Stimulated activated CD8-positive, alpha-beta memory T cell treated with anti-CD3 and anti-CD28 coated beads, Interleukin-12 subunit alpha, Interleukin-12 subunit beta, amount 100 ng/mL, for 4 hours (primary cell): ENCODE data around the gene GNB3.

ENCODE experiments used
- DNase-seq: peaks from one replicate; pipeline ENCODE4 v3.0.0-alpha.2; 2020; ENCODE audit warnings: low read depth

GNB3 gene

DNA sequence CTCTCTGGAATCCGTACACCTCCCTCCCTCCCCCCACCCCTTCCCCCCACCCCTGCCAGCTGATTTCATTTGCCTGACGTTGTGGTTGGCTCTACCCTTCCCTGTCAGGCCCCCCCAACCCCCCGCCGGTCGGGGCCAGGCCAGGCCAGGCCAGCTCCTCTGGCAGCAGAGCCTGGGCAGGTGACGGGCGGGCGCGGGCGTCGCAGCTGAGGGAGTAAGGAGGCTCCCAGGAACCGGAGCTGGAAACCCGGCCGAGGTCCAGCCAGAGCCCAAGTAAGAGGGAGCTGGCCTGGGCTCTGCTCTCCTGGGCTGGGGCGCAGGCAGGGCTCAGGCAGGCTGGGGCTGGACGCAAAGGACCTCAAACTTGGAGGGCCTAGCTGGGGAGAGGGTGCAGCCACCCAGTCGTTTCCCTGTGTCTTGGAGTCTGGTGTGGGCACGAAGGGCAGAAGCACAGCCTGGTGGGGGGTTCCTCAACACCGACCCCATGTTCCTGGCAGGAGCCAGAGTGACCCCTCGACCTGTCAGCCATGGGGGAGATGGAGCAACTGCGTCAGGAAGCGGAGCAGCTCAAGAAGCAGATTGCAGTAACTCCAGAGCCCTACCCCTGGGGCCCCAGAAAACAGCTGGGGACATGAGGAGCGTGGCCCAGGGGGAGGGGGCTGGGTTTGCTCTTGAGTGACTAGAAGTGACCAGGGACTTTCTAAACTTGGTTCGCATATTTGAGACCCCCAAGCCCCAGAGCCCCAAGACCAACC lies at the start of gene GNB3:
Gene GNB3 (plus strand): TSS at position 165 of the 755 bp plus-strand sequence. CDS start 363 bp downstream, at position 528.
- DNase-seq: no peak

DNA sequence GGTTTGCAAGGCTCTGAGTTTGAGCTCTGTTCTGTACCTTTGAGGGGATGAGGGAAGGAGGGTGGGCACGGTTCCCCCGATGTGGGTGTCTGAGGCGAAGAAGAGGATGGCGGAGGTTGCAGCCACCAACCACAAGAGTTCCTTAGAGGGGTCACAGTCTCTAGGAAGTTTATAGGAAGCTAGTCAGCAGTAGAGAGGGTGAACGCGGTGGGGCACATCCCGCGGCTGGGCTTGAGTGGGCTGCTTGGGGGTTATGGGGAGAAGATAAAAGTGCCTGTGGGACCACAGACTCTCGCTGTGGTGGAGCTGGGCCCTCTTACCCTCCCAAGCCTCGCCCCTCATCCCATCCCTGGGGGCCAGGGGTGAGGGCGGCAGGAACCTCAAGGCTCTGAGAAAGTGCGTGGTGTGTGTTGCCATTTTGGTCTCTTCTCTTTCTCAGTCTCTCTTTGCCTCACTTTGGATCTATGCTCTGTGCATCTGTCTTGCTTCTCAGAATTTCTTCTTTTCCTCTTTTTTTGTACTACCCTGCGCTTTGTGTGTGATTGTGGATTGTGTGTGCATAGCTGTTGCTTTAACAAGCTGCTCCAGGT lies 48.7 kb upstream of the GNB3 start:
- DNase-seq: no peak

DNA sequence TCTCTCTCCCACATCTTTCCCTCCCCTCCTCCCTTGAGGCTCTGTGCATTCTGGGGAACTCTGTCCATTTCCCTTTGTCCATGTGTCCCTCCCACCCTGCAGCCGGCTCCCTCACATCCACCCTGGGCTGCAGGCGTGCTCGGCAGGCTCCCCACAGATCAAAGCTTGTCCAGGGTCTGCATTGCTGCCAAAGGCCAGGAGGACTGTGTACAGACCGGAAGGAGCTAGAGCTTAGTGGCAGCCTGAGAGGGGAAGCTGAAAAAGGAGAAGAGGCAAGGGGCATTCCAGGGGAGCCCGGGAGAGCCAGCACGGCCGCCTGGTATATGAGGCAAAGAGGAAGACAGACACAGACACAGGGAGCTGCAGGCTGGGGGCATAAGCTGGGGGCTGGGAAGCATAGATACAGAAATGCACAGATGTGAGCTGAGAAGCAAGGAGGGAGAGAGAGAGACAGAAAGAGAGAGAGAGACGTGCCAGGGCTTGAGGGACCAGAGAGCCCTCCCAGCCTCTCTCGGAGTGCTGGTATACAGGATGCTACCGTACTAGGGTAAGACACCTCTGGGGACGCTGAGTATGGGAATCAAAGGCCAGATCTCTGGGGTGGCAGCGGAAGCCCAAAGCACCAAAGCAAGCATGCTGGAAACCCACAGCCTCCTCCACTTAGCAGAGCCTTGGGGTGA lies 48.1 kb upstream of the GNB3 start:
- DNase-seq: no peak

DNA sequence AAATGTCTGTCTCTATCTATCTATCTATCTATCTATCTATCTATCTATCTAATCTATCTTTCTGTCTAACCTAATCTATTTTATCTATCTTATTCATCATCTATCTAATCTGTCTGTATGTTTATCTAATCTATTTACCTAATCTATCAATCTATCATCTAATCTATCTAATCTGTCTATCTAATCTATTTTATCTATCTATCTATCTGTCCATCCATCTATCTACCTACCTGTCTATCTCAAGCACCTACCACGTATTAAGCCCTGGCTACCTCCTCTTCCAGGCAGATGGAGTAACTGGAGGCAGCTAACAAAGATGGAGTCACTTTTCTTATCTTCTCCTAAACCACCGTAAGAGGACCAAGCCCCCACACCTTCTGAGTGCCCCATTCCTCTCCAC lies 45.6 kb upstream of the GNB3 start:
- DNase-seq: no peak

DNA sequence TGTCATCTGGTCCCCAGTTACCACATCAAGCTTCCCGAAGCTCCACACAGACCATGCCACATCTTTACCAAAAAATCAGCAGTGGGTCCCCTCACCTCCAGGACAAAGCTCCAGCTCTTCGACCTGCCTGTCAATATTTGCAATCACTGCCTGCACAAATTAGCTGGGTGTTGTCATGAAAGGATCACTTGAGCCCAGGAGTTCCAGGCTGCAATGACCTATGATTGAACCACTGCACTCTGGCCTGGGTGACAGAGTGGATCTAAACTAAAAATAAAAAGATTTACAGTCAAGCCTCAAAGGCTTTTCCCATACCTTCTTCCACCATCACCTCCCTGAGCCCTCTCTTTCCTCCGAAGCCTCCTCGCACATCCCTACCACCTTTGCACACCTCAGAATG lies 44.1 kb upstream of the GNB3 start:
- no peak for DNase-seq

DNA sequence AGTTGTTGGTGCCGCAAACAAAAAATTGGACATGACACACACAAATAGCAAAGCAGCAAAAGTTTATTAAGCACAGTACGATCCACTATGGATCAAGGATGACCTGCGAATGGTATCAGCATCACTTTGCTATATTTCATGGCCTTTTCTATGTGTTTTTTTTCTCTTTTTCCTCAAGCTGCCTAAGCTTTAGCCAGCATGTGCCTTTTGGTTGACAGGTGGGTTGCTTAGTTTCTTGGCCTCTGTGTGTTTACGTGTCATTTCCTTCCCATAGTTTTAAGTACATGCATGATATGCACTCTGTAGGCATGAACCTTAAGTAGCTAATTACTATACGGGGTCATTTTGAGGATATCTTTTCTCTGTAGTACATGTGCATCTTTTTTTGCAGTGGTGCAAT lies 41.6 kb upstream of the GNB3 start:
- no peak for DNase-seq

DNA sequence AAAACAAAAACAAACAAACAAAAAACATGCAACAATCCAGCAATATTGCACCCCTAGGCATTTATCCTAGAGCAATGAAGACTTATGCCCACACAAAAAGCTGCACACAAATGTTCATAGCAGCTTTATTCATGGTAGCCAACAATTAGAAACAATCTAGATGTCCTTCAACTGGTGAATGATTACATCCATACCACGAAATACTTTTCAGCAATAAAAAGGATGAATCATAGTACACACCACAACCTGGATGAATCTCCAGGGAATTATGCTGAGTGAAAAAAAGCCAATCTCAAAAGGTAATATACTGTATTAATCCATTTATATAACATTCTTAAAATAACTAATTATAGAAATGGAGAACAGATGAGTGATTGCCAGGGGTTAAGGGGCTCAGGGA lies 33.6 kb upstream of the GNB3 start:
- no peak for DNase-seq

DNA sequence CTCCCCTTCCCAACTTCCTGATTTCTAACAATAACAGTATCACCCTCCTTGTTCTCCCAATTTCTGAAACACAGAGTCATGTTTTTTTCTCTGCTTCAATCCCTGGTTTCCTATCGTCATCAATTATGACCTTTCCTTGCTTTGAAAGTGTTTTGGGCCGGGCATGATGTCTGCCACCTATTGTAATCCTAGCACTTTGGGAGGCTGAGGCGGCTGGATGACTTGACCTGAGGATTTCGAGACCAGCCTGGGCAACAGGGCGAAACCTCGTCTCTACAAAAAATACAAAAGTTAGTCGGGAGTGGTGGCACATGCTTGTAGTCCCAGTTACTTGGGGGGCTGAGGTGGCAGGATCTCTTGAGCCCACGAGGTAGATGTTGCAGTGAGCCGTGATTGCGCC lies 31.7 kb upstream of the GNB3 start:
- DNase-seq: no peak

DNA sequence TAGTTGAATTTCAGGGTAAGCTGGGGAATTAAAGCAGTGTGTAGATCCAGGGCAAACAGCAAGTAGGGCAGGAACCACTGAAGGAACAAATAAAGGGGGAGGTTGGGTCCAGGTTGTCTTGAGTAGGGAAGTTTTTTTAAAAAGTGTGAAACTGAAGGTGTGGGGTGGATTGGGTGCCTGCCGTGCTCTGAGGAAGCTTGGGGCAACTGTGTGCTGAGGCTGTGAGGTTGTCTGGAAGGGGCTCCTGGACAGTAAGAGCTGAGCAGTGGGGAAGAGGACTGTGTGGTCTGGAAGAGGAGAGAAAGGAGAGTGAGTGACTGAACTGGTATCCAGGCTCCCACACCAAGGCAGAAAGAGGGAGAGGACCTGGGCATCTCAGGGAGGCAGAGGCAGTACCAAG lies 30.0 kb upstream of the GNB3 start:
- no peak for DNase-seq

DNA sequence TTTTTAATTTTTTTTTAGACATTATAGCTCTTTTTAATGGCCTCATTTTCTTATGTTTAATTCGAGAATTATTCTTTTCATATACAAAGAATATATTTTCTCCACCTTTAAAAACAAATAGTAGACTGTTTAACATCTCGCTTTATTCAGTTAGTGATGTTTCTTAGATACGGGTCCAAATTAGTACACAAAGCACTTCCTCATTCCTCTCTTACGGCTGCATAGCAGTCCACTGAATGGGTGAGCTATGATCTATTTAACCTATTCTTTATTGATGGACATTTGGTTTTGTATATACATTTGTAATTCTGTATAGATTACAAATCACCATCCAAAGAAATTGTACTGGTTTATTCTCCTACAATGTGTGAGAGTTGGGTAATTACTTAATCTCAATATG lies 27.4 kb upstream of the GNB3 start:
- no peak for DNase-seq

DNA sequence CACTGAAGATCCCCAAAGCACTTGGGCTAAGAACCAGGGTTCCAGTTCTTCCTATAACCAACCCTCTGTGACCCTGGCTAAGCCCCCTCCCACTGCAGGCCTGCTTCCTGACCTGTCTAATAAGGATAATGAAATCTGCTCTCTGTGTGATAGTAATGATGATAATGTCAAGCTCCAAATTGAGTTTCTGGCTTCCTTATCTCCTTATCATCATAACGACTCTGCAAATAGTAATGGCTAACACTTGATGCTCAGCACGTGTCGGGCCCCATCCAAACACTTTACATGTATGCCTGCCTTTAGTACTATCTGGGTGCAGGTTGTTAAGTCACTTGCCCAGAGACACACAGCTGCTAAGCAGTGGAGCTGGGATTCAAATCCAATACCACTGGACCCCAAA lies 24.1 kb upstream of the GNB3 start:
- no peak for DNase-seq

DNA sequence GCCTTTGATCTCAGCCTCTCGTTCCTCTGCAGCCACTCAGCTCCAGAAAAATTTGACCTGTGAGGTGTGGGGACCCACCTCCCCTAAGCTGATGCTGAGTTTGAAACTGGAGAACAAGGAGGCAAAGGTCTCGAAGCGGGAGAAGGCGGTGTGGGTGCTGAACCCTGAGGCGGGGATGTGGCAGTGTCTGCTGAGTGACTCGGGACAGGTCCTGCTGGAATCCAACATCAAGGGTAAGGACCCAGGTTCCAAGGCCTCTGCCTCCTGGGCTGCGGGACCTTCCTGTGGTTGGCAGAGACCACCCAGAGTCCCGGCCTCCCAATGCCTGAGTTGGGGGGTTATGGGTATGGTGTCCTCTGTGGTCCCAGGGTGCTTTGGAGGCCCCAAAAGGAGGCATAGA lies 23.6 kb upstream of the GNB3 start:
- no peak for DNase-seq

DNA sequence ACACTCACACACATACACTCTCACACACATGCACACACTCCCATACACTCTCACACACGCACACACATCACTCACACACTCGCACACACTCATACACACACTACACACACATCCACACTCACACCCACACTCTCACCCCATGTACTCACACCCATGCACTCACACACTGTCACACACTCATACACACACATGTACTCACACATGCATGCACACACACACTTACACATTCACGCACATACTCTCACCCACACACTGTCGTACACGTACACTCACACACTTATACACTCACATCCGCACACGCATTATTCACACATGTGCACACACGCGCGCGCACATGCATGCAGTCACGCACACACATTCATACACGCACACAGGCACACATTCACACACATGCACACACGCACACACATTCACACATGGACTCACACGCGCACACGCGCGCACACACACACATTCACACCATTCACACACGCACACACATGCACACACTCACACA lies 23.0 kb upstream of the GNB3 start:
- DNase-seq: no peak

DNA sequence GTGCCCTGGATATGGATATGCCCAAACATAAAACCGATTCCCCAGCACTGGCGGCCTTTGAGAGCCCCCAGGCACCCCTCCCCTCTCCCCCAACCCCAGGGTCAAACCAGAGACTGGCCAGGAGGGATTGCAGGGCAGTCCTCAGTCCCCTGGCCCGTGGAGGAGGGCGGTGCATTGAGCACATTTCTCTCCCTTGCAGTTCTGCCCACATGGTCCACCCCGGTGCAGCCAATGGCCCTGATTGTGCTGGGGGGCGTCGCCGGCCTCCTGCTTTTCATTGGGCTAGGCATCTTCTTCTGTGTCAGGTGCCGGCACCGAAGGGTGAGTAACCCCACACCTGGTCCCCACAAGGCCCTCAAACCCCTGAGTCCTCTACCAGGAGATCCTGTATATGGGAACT lies 22.5 kb upstream of the GNB3 start:
- no peak for DNase-seq

DNA sequence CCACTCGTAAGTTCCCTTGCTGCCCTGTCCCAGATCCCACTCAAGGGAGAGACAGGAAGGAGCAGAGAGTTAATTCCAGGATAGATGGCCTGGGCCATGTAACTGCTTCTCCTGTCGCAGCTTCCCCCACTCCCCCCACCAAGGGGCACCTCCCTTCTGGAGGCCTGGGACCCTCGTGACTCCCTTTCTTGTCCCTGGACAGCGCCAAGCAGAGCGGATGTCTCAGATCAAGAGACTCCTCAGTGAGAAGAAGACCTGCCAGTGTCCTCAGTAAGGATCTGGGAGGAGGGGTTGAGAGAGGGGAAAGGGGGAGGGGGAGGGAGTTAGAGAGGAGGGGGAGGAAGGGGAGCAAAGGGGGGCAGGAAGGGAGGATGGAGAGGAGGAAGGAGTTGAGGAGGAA lies 22.1 kb upstream of the GNB3 start:
- no peak for DNase-seq

DNA sequence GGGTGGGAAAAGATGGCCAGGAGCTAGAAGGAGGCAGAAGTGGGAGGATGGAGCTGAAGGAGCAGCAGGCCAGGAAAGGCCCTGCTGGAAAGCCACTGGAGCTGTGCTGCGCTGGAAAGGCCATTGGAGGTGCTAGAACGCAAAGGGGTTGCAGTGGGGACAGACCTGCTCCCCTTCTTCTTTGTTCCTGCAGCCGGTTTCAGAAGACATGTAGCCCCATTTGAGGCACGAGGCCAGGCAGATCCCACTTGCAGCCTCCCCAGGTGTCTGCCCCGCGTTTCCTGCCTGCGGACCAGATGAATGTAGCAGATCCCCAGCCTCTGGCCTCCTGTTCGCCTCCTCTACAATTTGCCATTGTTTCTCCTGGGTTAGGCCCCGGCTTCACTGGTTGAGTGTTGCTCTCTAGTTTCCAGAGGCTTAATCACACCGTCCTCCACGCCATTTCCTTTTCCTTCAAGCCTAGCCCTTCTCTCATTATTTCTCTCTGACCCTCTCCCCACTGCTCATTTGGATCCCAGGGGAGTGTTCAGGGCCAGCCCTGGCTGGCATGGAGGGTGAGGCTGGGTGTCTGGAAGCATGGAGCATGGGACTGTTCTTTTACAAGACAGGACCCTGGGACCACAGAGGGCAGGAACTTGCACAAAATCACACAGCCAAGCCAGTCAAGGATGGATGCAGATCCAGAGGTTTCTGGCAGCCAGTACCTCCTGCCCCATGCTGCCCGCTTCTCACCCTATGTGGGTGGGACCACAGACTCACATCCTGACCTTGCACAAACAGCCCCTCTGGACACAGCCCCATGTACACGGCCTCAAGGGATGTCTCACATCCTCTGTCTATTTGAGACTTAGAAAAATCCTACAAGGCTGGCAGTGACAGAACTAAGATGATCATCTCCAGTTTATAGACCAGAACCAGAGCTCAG lies 21.4 kb upstream of the GNB3 start:
- DNase-seq: no peak

DNA sequence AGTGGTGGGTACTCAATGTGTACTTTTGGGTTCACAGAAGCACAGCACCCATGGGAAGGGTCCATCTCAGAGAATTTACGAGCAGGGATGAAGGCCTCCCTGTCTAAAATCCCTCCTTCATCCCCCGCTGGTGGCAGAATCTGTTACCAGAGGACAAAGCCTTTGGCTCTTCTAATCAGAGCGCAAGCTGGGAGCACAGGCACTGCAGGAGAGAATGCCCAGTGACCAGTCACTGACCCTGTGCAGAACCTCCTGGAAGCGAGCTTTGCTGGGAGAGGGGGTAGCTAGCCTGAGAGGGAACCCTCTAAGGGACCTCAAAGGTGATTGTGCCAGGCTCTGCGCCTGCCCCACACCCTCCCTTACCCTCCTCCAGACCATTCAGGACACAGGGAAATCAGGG lies 20.6 kb upstream of the GNB3 start:
- no peak for DNase-seq

DNA sequence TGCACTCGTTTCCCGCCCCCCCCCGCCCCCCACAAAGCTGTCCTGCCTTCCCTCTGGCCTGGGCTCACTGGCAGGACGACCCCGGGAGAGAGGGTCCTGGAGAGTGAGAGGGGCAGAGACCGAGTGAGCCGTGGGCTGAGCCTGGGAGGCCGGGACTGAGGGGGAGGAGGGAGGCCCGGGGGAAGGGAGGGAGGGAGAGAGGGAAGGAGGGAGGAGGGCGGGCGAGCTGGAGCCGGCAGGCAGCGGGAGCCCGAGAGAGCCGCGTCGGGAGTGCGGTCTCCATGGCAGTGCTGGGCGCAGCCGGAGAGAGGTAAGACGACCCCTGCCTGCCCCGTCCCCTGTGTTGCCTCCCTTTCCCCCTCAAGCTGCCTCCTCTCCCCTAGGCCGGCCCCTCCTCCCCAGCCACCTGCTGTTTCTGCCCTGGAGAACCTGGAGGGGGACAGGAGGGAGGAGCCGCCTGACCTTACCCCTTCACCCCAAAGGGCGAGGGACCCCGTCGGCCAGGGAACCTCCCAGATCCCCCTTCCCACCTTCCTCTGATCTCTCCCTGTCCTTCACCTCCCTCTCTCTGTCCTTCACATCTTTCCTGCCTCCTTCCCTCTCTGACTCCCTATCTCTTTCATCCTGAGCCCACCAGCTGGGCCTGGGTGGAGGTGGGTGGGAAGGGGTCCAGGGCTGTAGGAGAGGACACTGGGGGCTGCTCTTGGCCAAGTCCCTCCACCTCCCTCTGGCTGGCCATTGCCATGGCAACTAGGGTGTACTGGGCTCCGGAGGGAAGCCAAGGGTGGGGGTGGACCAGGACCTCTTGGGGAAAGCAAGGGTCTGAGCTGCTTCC lies 18.9 kb upstream of the GNB3 start, which contains the start of gene GPR162:
Gene GPR162 (plus strand): TSS at position 231 of the 835 bp plus-strand sequence. CDS start 2,078 bp downstream, outside the sequence.
- no peak for DNase-seq

DNA sequence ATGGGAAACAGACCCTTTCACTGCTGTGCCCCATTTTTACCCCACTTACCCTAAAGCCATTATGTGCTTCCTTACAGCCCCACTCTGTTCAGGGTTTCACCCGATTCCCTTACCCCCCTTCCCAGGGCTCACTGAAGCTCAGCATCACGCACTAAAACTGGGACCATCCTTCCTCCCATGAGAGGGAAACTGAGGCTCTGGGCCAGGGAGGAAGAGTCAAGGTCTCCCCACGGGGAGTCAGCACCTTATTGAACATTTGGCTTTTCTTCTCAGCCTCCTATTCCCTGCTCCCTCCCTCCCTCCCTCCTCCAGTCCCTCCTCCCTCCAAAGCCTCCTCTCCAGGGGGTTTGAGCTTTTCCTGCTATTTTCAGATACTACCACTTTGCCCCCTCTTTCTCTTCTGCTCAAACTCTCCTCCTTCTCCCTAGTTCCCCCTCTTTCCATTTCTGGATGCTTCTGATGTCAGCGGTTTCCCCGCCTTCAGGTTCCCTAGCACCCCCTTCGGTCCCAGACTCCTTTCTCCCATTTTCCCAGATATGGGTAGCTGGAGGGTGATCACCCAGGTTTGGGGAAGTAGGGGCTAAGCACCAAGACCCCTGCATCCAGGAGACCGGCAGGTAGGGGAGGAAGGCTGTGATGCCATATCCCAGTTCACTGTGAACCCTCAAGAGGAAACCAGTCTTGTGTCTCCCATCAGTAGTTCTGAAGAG lies 18.1 kb upstream of the GNB3 start:
- DNase-seq: no peak
